GM12892 (cell line): ENCODE data around the gene CCNYL1.

Experiments used
- POLR2A ChIP-seq: IDR thresholded peaks from 2 replicates; pipeline ENCODE4 v1.6.1; 2011; ENCODE audit warnings: low read depth, low read length, control low read depth
- POLR2AphosphoS5 ChIP-seq: IDR thresholded peaks from 2 replicates; pipeline ENCODE4 v1.6.1; 2011; ENCODE audit warnings: low read depth, low read length, control low read depth
- TAF1 ChIP-seq: IDR thresholded peaks from 2 replicates; pipeline ENCODE4 v1.6.1; 2011; ENCODE audit warnings: low read depth, mild to moderate bottlenecking, control low read depth, low read length, borderline replicate concordance

DNA sequence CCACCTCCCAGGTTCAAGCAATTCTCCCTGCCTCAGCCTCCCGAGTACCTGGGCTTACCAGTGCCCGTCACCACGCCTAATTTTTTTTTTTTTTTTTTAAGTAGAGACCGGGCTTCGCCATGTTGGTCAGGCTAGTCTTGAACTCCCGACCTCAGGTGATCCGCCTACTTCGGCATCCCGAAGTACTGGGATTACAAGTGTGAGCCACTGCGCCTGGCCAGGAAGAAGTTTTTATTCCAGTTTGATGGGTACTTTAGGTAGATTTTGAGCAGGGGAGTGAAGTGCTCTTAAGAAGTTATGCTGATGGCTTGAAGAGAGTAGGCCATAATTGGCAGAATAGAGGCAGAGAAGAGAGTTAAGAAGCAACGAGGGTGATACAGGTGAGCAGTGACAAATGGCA, 33.0 kb downstream of the CCNYL1 start:
- TF ChIP-seq POLR2A, result no peak
- TF ChIP-seq POLR2AphosphoS5, result no peak
- TF ChIP-seq TAF1, result no peak
